Measurements from ENCODE around the gene RPTOR.

Gene RPTOR

GRCh38 chr17:80545499-80545826 is 825 bp downstream of the RPTOR start:
- no peaks in the 10 kb centered on the region for H3K9me3 ChIP-seq (ENCODE audit: control insufficient read depth in 5 of 5, low read length in 5 of 5)
- peaks cover 2 to 8% (median 4%) of the 10 kb centered on the region in 5 donors for H3K27me3 ChIP-seq (ENCODE audit: control insufficient read depth in 5 of 5, insufficient read depth in 4 of 5, low read length in 5 of 5)
- peaks cover 8 to 27% (median 18%) of the 10 kb centered on the region in 5 donors for H3K4me1 ChIP-seq (ENCODE audit: control insufficient read depth in 5 of 5, insufficient read depth in 5 of 5, low read length in 5 of 5)
- peak overlapping the region; percentile 85 to 100 (median 96) for H3K4me3 ChIP-seq (ENCODE audit: low read depth in 1 of 5, low read length in 5 of 5)
- peak overlapping the region; percentile 92 to 100 (median 97) for H3K9ac ChIP-seq (ENCODE audit: low read length in 5 of 5)
- H3K27ac ChIP-seq (ENCODE audit: low read depth, low read length): no peak overlapping the region
- peaks cover 0 to 3% (median 0%) of the 10 kb centered on the region in 5 donors for H3K36me3 ChIP-seq (ENCODE audit: control insufficient read depth in 5 of 5, insufficient read depth in 5 of 5, low read length in 5 of 5)

- H3K27ac ChIP-seq (ENCODE audit: low read depth, low read length): no peak overlapping the region
- H3K4me3 ChIP-seq (ENCODE audit: low read depth in 1 of 5, low read length in 5 of 5): peak overlapping the region in 1 of 5 donors; percentile 85
- peak overlapping the region in 3 of 5 donors; percentile 17 to 100 (median 96) for H3K9ac ChIP-seq (ENCODE audit: low read length in 5 of 5)
- H3K9me3 ChIP-seq (ENCODE audit: control insufficient read depth in 5 of 5, low read length in 5 of 5): no peaks in the 10 kb centered on the region
- H3K27me3 ChIP-seq (ENCODE audit: control insufficient read depth in 5 of 5, insufficient read depth in 4 of 5, low read length in 5 of 5): peaks cover 2 to 8% (median 4%) of the 10 kb centered on the region in 5 donors
- peaks cover 0 to 3% (median 0%) of the 10 kb centered on the region in 5 donors for H3K36me3 ChIP-seq (ENCODE audit: control insufficient read depth in 5 of 5, insufficient read depth in 5 of 5, low read length in 5 of 5)
- peaks cover 8 to 27% (median 18%) of the 10 kb centered on the region in 5 donors for H3K4me1 ChIP-seq (ENCODE audit: control insufficient read depth in 5 of 5, insufficient read depth in 5 of 5, low read length in 5 of 5)
Observed at GRCh38 chr17:80546267-80546666, 1.6 kb downstream of the RPTOR start.

DNA sequence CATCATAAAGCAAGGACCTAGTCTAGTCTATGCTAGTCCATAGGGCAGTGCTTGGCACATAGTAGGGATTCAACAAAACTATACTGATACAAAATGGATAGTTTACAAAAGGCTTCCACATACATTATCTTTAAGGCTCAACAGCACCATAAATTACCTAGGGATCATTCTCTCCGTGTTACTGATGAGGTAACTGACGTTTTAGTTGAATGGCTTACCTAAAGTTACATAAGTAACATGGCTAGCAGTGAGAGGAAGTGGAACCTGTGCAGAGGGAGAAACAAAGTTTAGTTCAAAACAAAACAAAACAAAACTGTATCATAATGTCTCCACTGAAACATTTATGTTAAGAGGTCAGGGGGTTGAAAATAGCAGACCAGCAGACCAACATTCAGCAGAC is 7.9 kb downstream of the RPTOR start:
- Histone ChIP-seq H3K27ac (ENCODE audit: low read depth, low read length) (no peak overlapping the region), H3K4me1 (ENCODE audit: control insufficient read depth in 5 of 5, insufficient read depth in 5 of 5, low read length in 5 of 5) (peaks cover 0 to 4% (median 0%) of the 10 kb centered on the region in 5 donors), H3K9me3 (ENCODE audit: control insufficient read depth in 5 of 5, low read length in 5 of 5) (no peaks in the 10 kb centered on the region), H3K27me3 (ENCODE audit: control insufficient read depth in 5 of 5, insufficient read depth in 4 of 5, low read length in 5 of 5) (no peaks in the 10 kb centered on the region), H3K9ac (ENCODE audit: low read length in 5 of 5) (no peak overlapping the region), H3K4me3 (ENCODE audit: low read depth in 1 of 5, low read length in 5 of 5) (no peak overlapping the region), H3K36me3 (ENCODE audit: control insufficient read depth in 5 of 5, insufficient read depth in 5 of 5, low read length in 5 of 5) (peaks cover 0 to 3% (median 2%) of the 10 kb centered on the region in 5 donors)

- Histone ChIP-seq H3K27me3 (ENCODE audit: control insufficient read depth in 5 of 5, insufficient read depth in 4 of 5, low read length in 5 of 5) (no peaks in the 10 kb centered on the region), H3K9ac (ENCODE audit: low read length in 5 of 5) (no peak overlapping the region), H3K27ac (ENCODE audit: low read depth, low read length) (no peak overlapping the region), H3K4me1 (ENCODE audit: control insufficient read depth in 5 of 5, insufficient read depth in 5 of 5, low read length in 5 of 5) (no peaks in the 10 kb centered on the region), H3K4me3 (ENCODE audit: low read depth in 1 of 5, low read length in 5 of 5) (no peak overlapping the region), H3K36me3 (ENCODE audit: control insufficient read depth in 5 of 5, insufficient read depth in 5 of 5, low read length in 5 of 5) (peaks cover 0 to 14% (median 5%) of the 10 kb centered on the region in 5 donors), H3K9me3 (ENCODE audit: control insufficient read depth in 5 of 5, low read length in 5 of 5) (no peaks in the 10 kb centered on the region)
Observed at GRCh38 chr17:80555266-80555665, 10.6 kb downstream of the RPTOR start.

- Histone ChIP-seq H3K4me3 (ENCODE audit: low read depth in 1 of 5, low read length in 5 of 5) (no peak overlapping the region), H3K27me3 (ENCODE audit: control insufficient read depth in 5 of 5, insufficient read depth in 4 of 5, low read length in 5 of 5) (no peaks in the 10 kb centered on the region), H3K4me1 (ENCODE audit: control insufficient read depth in 5 of 5, insufficient read depth in 5 of 5, low read length in 5 of 5) (no peaks in the 10 kb centered on the region), H3K9me3 (ENCODE audit: control insufficient read depth in 5 of 5, low read length in 5 of 5) (no peaks in the 10 kb centered on the region), H3K27ac (ENCODE audit: low read depth, low read length) (no peak overlapping the region), H3K9ac (ENCODE audit: low read length in 5 of 5) (no peak overlapping the region), H3K36me3 (ENCODE audit: control insufficient read depth in 5 of 5, insufficient read depth in 5 of 5, low read length in 5 of 5) (peaks cover 0 to 14% (median 3%) of the 10 kb centered on the region in 5 donors)
Observed at GRCh38 chr17:80558046-80558445, 13.4 kb downstream of the RPTOR start.

- H3K9me3 ChIP-seq (ENCODE audit: control insufficient read depth in 5 of 5, low read length in 5 of 5): no peaks in the 10 kb centered on the region
- no peak overlapping the region for H3K27ac ChIP-seq (ENCODE audit: low read depth, low read length)
- no peaks in the 10 kb centered on the region for H3K27me3 ChIP-seq (ENCODE audit: control insufficient read depth in 5 of 5, insufficient read depth in 4 of 5, low read length in 5 of 5)
- H3K4me1 ChIP-seq (ENCODE audit: control insufficient read depth in 5 of 5, insufficient read depth in 5 of 5, low read length in 5 of 5): no peaks in the 10 kb centered on the region
- no peak overlapping the region for H3K4me3 ChIP-seq (ENCODE audit: low read depth in 1 of 5, low read length in 5 of 5)
- H3K9ac ChIP-seq (ENCODE audit: low read length in 5 of 5): no peak overlapping the region
- peaks cover 0 to 14% (median 3%) of the 10 kb centered on the region in 5 donors for H3K36me3 ChIP-seq (ENCODE audit: control insufficient read depth in 5 of 5, insufficient read depth in 5 of 5, low read length in 5 of 5)
Observed at GRCh38 chr17:80559825-80560251, 15.2 kb downstream of the RPTOR start.

GRCh38 chr17:80561541-80562114 is 17.0 kb downstream of the RPTOR start:
- H3K36me3 ChIP-seq (ENCODE audit: control insufficient read depth in 5 of 5, insufficient read depth in 5 of 5, low read length in 5 of 5): peaks cover 0 to 11% (median 3%) of the 10 kb centered on the region in 5 donors
- H3K4me3 ChIP-seq (ENCODE audit: low read depth in 1 of 5, low read length in 5 of 5): no peak overlapping the region
- H3K27me3 ChIP-seq (ENCODE audit: control insufficient read depth in 5 of 5, insufficient read depth in 4 of 5, low read length in 5 of 5): no peaks in the 10 kb centered on the region
- H3K9ac ChIP-seq (ENCODE audit: low read length in 5 of 5): peak overlapping the region in 1 of 5 donors; percentile 19
- H3K4me1 ChIP-seq (ENCODE audit: control insufficient read depth in 5 of 5, insufficient read depth in 5 of 5, low read length in 5 of 5): no peaks in the 10 kb centered on the region
- H3K27ac ChIP-seq (ENCODE audit: low read depth, low read length): no peak overlapping the region
- H3K9me3 ChIP-seq (ENCODE audit: control insufficient read depth in 5 of 5, low read length in 5 of 5): no peaks in the 10 kb centered on the region

DNA sequence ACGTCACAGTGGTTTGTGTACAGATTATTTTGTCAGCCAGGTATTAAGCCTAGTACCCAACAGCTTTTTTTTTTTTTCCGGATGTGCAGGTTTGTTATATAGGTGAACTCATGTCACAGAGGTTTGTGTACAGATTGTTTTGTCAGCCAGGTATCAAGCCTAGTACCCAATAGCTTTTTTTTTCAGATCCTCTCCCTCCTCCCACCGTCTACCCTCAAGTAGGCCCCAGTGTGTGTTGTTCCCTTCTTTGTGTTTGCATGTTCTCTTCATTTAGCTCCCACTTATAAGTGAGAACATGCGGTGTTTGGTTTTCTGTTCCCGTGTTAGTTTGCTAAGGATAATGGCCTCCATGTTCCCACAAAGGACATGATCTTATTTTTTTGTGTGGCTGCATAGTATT is 19.9 kb downstream of the RPTOR start:
- Histone ChIP-seq H3K27me3 (ENCODE audit: control insufficient read depth in 5 of 5, insufficient read depth in 4 of 5, low read length in 5 of 5) (no peaks in the 10 kb centered on the region), H3K27ac (ENCODE audit: low read depth, low read length) (no peak overlapping the region), H3K9me3 (ENCODE audit: control insufficient read depth in 5 of 5, low read length in 5 of 5) (no peaks in the 10 kb centered on the region), H3K9ac (ENCODE audit: low read length in 5 of 5) (no peak overlapping the region), H3K4me3 (ENCODE audit: low read depth in 1 of 5, low read length in 5 of 5) (no peak overlapping the region), H3K4me1 (ENCODE audit: control insufficient read depth in 5 of 5, insufficient read depth in 5 of 5, low read length in 5 of 5) (no peaks in the 10 kb centered on the region), H3K36me3 (ENCODE audit: control insufficient read depth in 5 of 5, insufficient read depth in 5 of 5, low read length in 5 of 5) (no peaks in the 10 kb centered on the region)

- H3K4me1 ChIP-seq (ENCODE audit: control insufficient read depth in 5 of 5, insufficient read depth in 5 of 5, low read length in 5 of 5): no peaks in the 10 kb centered on the region
- H3K9ac ChIP-seq (ENCODE audit: low read length in 5 of 5): no peak overlapping the region
- H3K36me3 ChIP-seq (ENCODE audit: control insufficient read depth in 5 of 5, insufficient read depth in 5 of 5, low read length in 5 of 5): no peaks in the 10 kb centered on the region
- H3K9me3 ChIP-seq (ENCODE audit: control insufficient read depth in 5 of 5, low read length in 5 of 5): no peaks in the 10 kb centered on the region
- no peak overlapping the region for H3K4me3 ChIP-seq (ENCODE audit: low read depth in 1 of 5, low read length in 5 of 5)
- H3K27me3 ChIP-seq (ENCODE audit: control insufficient read depth in 5 of 5, insufficient read depth in 4 of 5, low read length in 5 of 5): no peaks in the 10 kb centered on the region
- no peak overlapping the region for H3K27ac ChIP-seq (ENCODE audit: low read depth, low read length)
Observed at GRCh38 chr17:80565343-80566053, 20.9 kb downstream of the RPTOR start.

- Histone ChIP-seq H3K9me3 (ENCODE audit: control insufficient read depth in 5 of 5, low read length in 5 of 5) (no peaks in the 10 kb centered on the region), H3K9ac (ENCODE audit: low read length in 5 of 5) (no peak overlapping the region), H3K27me3 (ENCODE audit: control insufficient read depth in 5 of 5, insufficient read depth in 4 of 5, low read length in 5 of 5) (no peaks in the 10 kb centered on the region), H3K36me3 (ENCODE audit: control insufficient read depth in 5 of 5, insufficient read depth in 5 of 5, low read length in 5 of 5) (no peaks in the 10 kb centered on the region), H3K4me1 (ENCODE audit: control insufficient read depth in 5 of 5, insufficient read depth in 5 of 5, low read length in 5 of 5) (no peaks in the 10 kb centered on the region), H3K4me3 (ENCODE audit: low read depth in 1 of 5, low read length in 5 of 5) (no peak overlapping the region), H3K27ac (ENCODE audit: low read depth, low read length) (no peak overlapping the region)
Observed at GRCh38 chr17:80566054-80566400, 21.4 kb downstream of the RPTOR start.

All from subcutaneous abdominal adipose tissue (tissue), 5 donors.